Aorta (tissue), 5 donors: ENCODE data around the gene UROS. TPM values are rescaled to one million over a fixed set of nuclear protein-coding genes. Genes with fewer than 3 reads are reported as not detected.

Experiments used
- ATAC-seq: fragments of 200-7000 bp; cut with Tn5 transposase; one replicate; pipeline ENCODE4 v1.9.1; 2022; ENCODE audit warnings: moderate library complexity; ENCODE audit not compliant: low FRiP score
- DNase-seq, 2 donors: peaks; one replicate each; pipeline ENCODE4 v3.0.0-alpha.2; 2020
- H3K27ac ChIP-seq, 2 donors: one replicate each; pipeline ENCODE4 v1.5.1; 2013; ENCODE audit warnings: low read length in 2 of 2, mild to moderate bottlenecking in 2 of 2, moderate library complexity in 2 of 2, control low read depth in 1 of 2, inconsistent platforms in 1 of 2, low read depth in 1 of 2
- H3K27me3 ChIP-seq, 2 donors: one replicate each; pipeline ENCODE4 v1.6.1; 2013; ENCODE audit warnings: control low read depth in 1 of 2, low read length in 1 of 2, mild to moderate bottlenecking in 1 of 2, moderate library complexity in 1 of 2; ENCODE audit not compliant: insufficient read depth in 2 of 2, control insufficient read depth in 1 of 2
- H3K36me3 ChIP-seq, 2 donors: one replicate each; pipeline ENCODE4 v1.6.1; 2013; ENCODE audit warnings: control low read depth in 1 of 2, low read length in 1 of 2, mild to moderate bottlenecking in 1 of 2; ENCODE audit not compliant: insufficient read depth in 2 of 2, control insufficient read depth in 1 of 2
- H3K4me1 ChIP-seq, 2 donors: one replicate each; pipeline ENCODE4 v1.6.1; 2013; ENCODE audit warnings: low read length in 2 of 2, control low read depth in 1 of 2, mild to moderate bottlenecking in 1 of 2, moderate library complexity in 1 of 2; ENCODE audit not compliant: insufficient read depth in 2 of 2, control insufficient read depth in 1 of 2
- H3K4me3 ChIP-seq, 2 donors: one replicate each; pipeline ENCODE4 v1.5.1; 2013; ENCODE audit warnings: low read length in 2 of 2, control low read depth in 1 of 2, mild to moderate bottlenecking in 1 of 2
- H3K9me3 ChIP-seq: one replicate; pipeline ENCODE4 v1.6.1; 2013; ENCODE audit warnings: mild to moderate bottlenecking, low read length; ENCODE audit not compliant: control insufficient read depth
- WGBS, 2 donors: extraction: QIAGEN DNeasy Blood & Tissue Kit; methylation state at CpG; one replicate each; pipeline ENCODE4 v1.1.7; 2013; 5-methylcytosine and 5-hydroxymethylcytosine counted together
- intact Hi-C, 2 donors: fragments of 100-400 bp; cut with DNase I; formaldehyde crosslinking; loops; one replicate each; pipeline versions ENCODE4 v1.14.2 to v1.15.0; 2022
- polyA plus RNA-seq, 2 donors: library from polyadenylated mRNA; stranded (reverse); fragments of 200-250 nt; gene quantifications; one replicate each; pipeline ENCODE4 v1.2.3, GENCODE V29; 2013
- total RNA-seq, 2 donors: library from RNA; stranded (reverse); fragmentation: NEBNext Ultra II Directional; extraction: Animal tissue kit (Norgen Biotek cat#: 25700); gene quantifications; one replicate each; pipeline ENCODE4 v1.2.1, GENCODE V29; 2021
- donor health status: healthy with polysubstance abuse.
- donor health status: Bipolar disorder and iron deficiency.
- donor health status: DM: no; HTN: no; CAD: no.
- donor health status: DM: no; HTN: no; CAD: no.
- donor health status: DM: yes; HTN: yes; CAD: no.

The UROS gene
- total and polyA plus RNA-seq, 4 donors, result 23.2 to 39.1 (median 31.4) TPM

DNA sequence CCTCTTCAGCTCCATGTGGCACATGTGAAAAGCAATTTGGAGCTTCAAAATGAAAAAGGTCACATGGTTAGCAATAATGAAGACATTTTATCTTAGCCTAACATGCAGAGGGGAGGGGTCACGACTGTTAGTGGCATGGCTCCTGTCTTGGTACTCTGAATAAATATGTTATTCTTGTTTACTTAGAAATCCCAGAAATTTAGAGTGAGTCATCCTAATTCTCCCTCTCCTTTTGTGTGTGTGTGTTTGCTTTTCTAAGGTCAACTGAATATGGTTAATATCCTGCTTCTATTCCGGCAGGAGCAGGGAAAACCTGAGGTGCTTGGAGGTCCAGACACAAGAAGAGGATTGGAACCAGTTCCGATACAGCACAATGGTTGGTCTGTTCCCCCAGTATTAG is 17.9 kb upstream of the UROS start:
- no peaks in the 10 kb centered on the region for H3K27me3 ChIP-seq
- H3K4me3 ChIP-seq, result no peak overlapping the region
- intact Hi-C loops, result no loop called here
- DNase-seq (no peak), ATAC-seq (no peak)
- H3K9me3 ChIP-seq, result no peaks in the 10 kb centered on the region
- H3K36me3 ChIP-seq, result peaks cover 4 to 13% of the 10 kb centered on the region in 2 donors
- no peak overlapping the region for H3K27ac ChIP-seq
- no peaks in the 10 kb centered on the region for H3K4me1 ChIP-seq
- whole genome bisulfite sequencing, 2 donors, result 80 to 88% methylated on average over 3 of the region's 3 CpGs

DNA sequence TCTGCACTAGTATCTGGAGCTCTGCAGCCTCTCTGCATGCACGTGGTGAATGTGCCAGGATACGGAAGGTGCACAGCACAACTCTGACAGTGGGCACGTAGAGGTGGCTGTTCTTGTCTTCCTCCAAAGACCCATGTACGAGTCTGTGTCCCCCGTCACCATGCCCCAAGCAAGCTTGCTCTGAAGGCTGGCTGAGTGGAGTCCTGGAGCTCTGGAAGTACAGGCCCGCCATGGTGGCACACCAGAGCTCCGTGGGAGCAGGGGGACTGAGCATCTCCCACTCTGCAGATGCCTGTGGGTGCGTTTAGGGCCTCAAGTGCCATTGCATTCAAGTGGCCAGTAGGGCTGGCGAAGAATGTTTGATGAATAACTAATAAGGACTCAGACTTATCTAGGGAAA is 17.3 kb upstream of the UROS start:
- Histone ChIP-seq H3K27ac (no peak overlapping the region), H3K36me3 (peaks cover 4 to 13% of the 10 kb centered on the region in 2 donors), H3K4me1 (no peaks in the 10 kb centered on the region), H3K4me3 (no peak overlapping the region), H3K27me3 (no peaks in the 10 kb centered on the region), H3K9me3 (no peaks in the 10 kb centered on the region)
- ATAC-seq (no peak), DNase-seq (no peak)
- WGBS, 2 donors, result 90 to 92% methylated on average over 9 of the region's 9 CpGs
- intact Hi-C loops, result no loop called here

GRCh38 chr10:125838802-125839575 is 15.9 kb upstream of the UROS start:
- no peaks in the 10 kb centered on the region for H3K27me3 ChIP-seq
- intact Hi-C loops, result no loop called here
- no peak overlapping the region for H3K27ac ChIP-seq
- no peak overlapping the region for H3K4me3 ChIP-seq
- no peaks in the 10 kb centered on the region for H3K4me1 ChIP-seq
- no peak for ATAC-seq
- H3K36me3 ChIP-seq, result peaks cover 4 to 13% of the 10 kb centered on the region in 2 donors
- 82 to 85% methylated on average over 9 of the region's 9 CpGs for WGBS, 2 donors
- H3K9me3 ChIP-seq, result no peaks in the 10 kb centered on the region
- no peak for DNase-seq

DNA sequence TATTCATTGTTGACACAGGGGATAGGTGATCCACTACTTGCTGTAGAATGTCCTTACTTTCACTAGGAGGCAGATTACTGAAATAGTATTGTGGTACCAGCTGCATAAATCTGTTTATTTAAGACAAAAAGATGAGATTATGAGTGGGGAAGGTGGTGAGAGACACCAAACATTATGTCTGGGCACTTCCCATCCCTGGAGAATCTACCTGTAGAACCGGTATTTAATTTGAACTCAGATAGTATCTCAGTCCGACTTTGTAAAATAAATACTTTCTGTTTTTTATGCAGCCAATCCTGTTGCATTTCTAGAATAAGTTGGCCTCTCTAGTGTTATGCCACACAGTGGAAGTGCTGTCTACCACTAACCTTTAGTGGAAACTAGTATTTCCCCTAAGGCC is 13.7 kb upstream of the UROS start:
- Histone ChIP-seq H3K4me3 (no peak overlapping the region), H3K27ac (no peak overlapping the region), H3K9me3 (no peaks in the 10 kb centered on the region), H3K36me3 (peaks cover 4 to 14% of the 10 kb centered on the region in 2 donors), H3K4me1 (no peaks in the 10 kb centered on the region), H3K27me3 (no peaks in the 10 kb centered on the region)
- 75 to 81% methylated on average over 2 of the region's 2 CpGs for WGBS, 2 donors
- intact Hi-C loops, result no loop called here
- ATAC-seq, result no peak
- DNase-seq, result no peak

- Histone ChIP-seq H3K4me1 (peaks cover 3 to 14% of the 10 kb centered on the region in 2 donors), H3K27ac (no peak overlapping the region), H3K4me3 (no peak overlapping the region), H3K27me3 (no peaks in the 10 kb centered on the region), H3K36me3 (peaks cover 6 to 7% of the 10 kb centered on the region in 2 donors), H3K9me3 (no peaks in the 10 kb centered on the region)
- intact Hi-C loops, result loop anchor here in 1 of 2 donors (10.0 kb wide), 1 partner anchor 104 kb away; no protein-coding TSS in a partner anchor
- WGBS, 2 donors, result 91 to 94% methylated on average over 5 of the region's 5 CpGs
- ATAC-seq, result no peak
- DNase-seq, result no peak
These were observed 5.3 kb upstream of the UROS start for GRCh38 chr10:125828311-125828710.

DNA sequence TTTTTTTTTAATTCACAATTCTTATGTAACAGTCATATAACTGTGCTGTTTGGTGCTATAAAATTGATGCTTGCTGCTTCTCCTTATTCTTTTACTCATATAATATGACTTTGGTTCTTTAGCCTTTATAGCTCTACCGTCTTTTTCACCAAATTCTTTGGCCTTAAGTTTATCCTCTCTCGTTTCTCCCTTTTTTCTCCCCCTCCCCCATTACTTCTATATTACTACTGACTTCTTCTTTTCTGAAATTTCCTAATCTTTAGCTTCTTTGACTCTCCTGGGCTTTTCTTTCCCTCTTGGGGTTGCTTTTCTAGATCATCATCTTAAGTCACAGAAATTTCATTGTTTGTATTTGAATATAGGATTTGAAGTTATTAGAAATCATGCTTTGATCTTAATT is 4.1 kb upstream of the UROS start:
- Histone ChIP-seq H3K36me3 (peaks cover 6 to 7% of the 10 kb centered on the region in 2 donors), H3K27me3 (no peaks in the 10 kb centered on the region), H3K4me1 (peaks cover 3 to 14% of the 10 kb centered on the region in 2 donors), H3K4me3 (no peak overlapping the region), H3K27ac (no peak overlapping the region), H3K9me3 (no peaks in the 10 kb centered on the region)
- intact Hi-C loops, result loop anchor here in 1 of 2 donors (10.0 kb wide), 1 partner anchor 102 kb away; no protein-coding TSS in a partner anchor
- 77 to 84% methylated on average over 2 of the region's 2 CpGs for WGBS, 2 donors
- DNase-seq (no peak), ATAC-seq (no peak)

DNA sequence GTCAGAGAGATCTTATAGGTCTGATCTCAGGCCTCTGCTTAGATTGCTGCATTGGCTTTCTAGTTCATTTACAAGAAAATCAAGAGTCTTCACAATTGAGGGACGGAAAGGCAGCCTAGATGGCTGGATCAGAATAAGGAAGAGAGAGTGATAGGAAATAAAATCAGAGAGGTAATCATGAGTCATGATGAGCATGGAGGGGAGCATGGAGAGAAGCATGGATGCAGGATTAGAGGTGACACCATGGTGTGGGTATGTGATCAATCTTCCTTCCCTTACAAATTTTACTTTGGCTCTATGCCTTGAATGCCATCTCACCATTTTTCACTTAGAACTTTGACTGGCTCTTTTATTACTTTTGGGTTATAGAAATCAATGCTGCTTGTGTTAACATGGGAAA is 1.7 kb upstream of the UROS start:
- ATAC-seq, result no peak
- Histone ChIP-seq H3K27ac (no peak overlapping the region), H3K27me3 (no peaks in the 10 kb centered on the region), H3K9me3 (no peaks in the 10 kb centered on the region), H3K36me3 (peaks cover 4 to 7% of the 10 kb centered on the region in 2 donors), H3K4me3 (peak overlapping the region in 1 of 2 donors; percentile 91), H3K4me1 (peaks cover 3 to 16% of the 10 kb centered on the region in 2 donors)
- 76 to 80% methylated on average over 1 of the region's 1 CpG for WGBS, 2 donors
- DNase-seq, result no peak
- intact Hi-C loops, result loop anchor here (5.0 to 10.0 kb wide), 3 partner anchors 73 to 102 kb away; partner anchors contain the start of gene FANK1 (in 1 of the 2)

DNA sequence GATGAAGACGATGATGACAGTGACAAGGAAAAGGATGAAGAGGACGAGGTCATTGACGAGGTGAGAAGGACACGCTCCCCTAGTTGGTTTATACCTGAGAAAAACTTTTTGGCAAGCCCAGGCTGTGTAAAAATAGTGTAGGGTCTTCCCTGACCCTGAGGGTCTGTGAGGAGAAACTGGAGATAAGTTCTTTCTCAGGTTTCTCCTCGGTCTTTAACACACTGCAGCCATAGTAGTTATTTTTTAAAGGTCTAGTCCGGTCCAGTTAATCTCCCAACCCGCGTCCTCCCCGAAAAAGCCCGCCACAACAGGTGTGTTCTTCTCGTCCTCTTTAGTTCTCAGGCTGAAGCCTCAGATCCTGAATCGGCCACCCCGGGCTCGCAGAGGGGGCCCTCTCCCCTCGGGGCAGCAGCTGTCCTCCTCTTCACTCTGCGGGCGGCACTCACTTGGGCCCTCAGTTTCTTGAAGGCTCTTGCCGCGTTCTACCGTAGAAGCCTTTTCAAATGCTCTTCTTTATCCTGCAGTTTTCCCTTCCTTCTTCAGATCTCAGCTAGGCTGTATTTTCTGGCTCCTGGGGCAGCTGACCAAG is 699 bp upstream of the UROS start:
- DNase-seq, result no peak
- H3K9me3 ChIP-seq, result no peaks in the 10 kb centered on the region
- ATAC-seq, result no peak
- peaks cover 3 to 16% of the 10 kb centered on the region in 2 donors for H3K4me1 ChIP-seq
- WGBS, 2 donors, result 0 to 1% methylated on average over 20 of the region's 20 CpGs
- no peaks in the 10 kb centered on the region for H3K27me3 ChIP-seq
- H3K36me3 ChIP-seq, result peaks cover 0 to 7% of the 10 kb centered on the region in 2 donors
- no peak overlapping the region for H3K27ac ChIP-seq
- H3K4me3 ChIP-seq, result peak overlapping the region; percentile 63 to 91
- intact Hi-C loops, result loop anchor here (5.0 to 10.0 kb wide), 3 partner anchors 74 to 101 kb away; partner anchors contain the start of gene FANK1 (in 1 of the 2)
